GM18870 (cell line): ENCODE data around the gene CFAP77.

ENCODE experiments used
- ATAC-seq: cut with Tn5 transposase; IDR thresholded peaks from one replicate; pipeline ENCODE4 v1.9.1; 2021; ENCODE audit warnings: moderate library complexity; ENCODE audit not compliant: unreplicated experiment

Gene CFAP77

GRCh38 chr9:132514821-132515220 lies 104.8 kb downstream of the CFAP77 start:
- ATAC-seq = no peak

GRCh38 chr9:132516301-132516700 lies 106.3 kb downstream of the CFAP77 start:
- no peak for ATAC-seq

DNA sequence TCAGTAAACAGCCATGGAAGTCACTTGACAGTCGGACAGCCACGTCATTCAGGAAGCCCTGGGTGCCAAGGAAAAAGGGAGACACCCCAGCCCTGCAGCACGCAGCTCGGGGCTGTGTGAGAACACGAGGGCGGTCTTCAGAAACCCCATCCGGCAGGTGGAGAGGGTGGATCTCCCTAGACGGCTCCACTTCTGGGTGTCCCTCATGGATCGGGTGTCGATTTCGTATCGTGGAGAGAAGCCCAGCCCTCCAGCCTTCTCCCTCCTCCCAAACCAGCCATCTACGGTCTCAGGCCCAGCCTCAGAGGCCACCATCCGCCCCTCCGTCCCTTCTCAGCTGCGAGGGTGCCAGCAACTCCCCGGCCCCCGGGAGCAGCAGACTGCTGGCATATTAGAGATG lies 106.9 kb downstream of the CFAP77 start:
- ATAC-seq = no peak

DNA sequence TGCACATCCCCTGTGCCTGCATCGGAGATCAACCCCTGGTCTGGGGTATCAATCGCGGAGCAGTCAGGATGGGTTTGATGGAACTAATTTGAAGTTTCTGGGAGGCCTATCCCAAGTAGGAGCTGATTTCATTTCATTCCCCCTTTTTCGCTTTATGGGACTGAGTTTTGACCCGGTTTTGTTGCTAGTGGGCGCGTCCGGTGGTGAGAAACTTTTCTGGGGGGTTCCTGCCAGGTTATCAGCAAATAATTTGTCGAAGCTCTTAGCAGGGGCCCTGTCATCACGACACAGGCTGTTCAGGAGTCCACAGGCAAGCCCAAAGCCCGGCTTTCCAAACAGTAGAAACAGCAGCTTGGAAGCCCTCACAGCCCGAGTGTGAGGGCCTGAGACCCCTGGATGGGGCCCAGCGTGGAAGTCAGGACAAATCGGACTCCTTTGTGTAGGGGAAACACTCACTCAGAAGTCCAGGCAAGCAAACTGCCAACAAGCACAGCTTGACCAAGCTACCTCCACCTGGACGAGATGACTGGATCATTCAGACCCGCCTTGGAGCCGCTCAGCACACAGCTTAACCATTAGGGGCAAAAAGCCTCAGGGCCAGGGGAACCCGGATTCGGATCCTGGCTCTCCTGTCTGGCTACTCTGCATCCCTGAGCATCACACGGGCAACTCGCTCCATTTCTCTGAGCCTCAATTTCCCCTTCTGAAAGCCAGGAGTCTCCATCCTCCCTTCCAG lies 108.0 kb downstream of the CFAP77 start:
- no peak for ATAC-seq

DNA sequence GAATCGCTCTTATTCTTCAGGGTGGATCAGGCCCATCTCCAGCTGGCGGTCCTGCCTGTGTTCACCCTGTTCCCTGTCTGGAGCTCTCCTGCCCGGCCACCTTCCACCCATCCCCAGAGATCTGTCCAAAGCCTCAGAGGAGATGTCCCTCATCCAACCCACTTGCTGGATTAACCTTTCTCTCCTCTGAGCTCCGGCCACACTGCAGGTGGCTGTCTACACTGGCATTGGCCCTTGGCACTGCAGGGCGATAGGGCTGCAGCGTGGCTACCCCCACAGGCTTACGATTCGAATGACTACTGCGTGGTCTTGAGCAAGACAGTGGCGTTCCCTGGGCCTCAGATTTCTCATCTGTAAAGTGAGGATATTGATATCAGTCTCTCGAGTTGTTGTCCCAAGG lies 108.6 kb downstream of the CFAP77 start:
- ATAC-seq = no peak

DNA sequence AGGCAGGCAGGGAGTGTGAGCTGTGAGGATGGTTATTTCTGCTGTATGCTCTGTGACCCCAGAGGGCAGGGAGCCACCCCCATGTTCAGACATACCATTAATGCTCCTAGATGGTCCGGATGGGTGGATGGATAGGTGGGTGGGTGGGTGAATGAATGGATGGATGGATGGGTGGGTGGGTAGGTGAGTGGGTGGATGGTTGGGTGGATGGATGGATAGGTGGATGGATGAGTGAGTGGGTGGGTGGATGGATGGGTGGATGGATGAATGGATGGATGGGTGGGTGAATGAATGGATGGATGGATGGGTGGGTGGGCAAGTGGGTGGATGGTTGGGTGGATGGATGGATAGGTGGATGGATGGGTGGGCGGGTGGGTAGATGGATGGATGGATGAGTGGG lies 109.0 kb downstream of the CFAP77 start:
- ATAC-seq = no peak

DNA sequence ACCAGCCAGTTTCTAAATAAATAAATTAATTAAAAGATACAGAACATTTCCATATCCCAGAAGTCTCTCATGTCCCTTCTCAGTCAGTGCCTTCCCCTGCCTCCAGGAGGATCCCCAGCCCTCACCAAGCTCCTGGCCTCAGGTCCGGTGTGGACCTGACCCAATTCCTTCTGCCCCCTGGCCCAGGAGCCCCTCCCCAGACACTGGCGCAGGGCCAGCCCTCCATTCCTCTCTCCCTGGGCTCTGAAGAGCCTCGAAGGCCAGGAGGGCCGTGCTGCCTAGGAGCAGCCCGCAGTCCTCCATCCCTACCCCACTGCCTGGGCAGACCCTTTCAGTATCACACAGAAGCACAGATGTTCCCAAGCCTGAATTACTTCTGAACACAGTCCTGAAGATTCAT lies 110.6 kb downstream of the CFAP77 start:
- ATAC-seq = no peak

- ATAC-seq = no peak
Measured at GRCh38 chr9:132525308-132526023, 115.5 kb downstream of the CFAP77 start.

GRCh38 chr9:132531195-132531594 lies 121.2 kb downstream of the CFAP77 start:
- no peak for ATAC-seq

DNA sequence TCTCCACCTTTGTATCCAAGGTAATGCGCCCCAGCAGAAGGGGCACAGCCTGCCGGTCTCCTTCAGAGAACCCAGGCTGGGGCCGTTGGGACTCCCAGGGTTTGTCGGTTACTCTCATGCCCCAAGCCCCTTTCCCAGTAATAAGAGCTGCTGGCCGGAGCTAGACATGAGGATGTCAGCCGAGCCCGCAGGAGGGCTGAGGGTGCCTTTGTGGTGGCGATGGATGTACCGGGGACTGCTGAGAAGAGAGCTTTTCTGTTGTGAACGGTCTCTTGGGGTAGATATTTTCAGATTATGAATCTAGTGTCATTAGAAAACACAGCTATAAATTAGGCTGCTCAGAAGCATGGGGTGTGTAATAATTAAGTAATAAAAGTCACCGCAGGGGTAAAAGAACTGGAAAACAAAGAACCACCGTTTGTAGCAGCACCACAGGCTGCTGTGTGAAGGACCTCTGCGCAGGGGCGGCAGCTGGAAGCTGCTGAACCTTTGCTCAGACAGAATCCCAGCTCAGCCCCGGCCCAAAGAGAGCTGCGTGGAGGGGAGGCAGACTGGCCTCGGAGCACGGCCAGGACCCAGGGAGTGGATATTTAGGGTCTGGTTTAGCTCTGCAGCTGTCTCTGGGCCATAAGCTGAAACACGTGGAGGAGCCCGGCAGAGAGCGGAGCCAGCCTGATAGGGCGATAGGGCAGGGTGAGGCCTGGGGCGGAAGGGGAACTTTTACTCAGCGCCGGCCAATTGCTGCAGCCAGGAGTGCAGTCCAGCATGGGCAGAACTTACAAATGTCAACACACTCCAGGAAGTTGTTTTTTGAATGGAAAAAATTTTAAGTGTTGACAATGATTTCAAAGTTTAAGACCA lies 121.9 kb downstream of the CFAP77 start:
- no peak for ATAC-seq

DNA sequence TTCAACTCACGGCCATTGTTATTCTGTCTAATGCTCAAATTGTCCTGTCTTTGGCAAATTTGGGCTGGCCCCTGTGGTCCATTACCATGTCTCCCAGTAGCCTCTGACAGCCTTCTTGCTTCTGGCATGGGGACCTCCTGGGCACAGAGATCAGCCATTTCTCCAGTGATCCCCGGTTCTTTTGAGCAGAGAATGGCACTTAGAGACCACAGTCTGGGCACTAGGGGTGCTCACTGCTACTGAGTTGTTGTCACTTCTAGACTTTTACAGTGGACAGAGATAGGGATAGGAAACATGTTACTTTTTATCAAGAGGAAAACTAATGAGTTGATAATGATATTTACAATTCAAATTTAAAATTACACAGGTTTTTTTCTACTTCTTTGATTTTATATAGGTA lies 124.8 kb downstream of the CFAP77 start:
- ATAC-seq = no peak

DNA sequence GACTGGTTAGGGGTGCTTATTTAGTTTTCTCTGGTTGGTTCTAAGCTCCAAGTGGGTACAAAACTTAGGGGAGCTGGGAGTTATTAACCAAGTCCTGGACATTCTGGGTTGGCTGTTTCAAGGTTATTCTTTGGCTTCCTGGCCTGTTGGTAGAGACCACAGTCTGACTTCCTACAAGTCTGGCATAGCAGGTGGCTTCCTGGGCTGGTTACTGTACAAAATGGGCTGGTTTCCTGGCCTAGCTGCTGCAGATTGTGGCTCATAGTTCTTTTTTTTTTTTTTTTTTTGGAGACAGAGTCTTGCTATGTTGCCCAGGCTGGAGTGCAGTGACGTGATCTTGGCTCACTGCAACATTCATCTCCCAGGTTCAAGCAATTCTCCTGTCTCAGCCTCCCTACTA lies 126.1 kb downstream of the CFAP77 start:
- no peak for ATAC-seq

- ATAC-seq = no peak
Measured at GRCh38 chr9:132537352-132537751, 127.3 kb downstream of the CFAP77 start.

GRCh38 chr9:132538071-132538470 lies 128.1 kb downstream of the CFAP77 start:
- ATAC-seq = no peak

GRCh38 chr9:132539096-132539495 lies 129.1 kb downstream of the CFAP77 start:
- no peak for ATAC-seq

- ATAC-seq = no peak
Measured at GRCh38 chr9:132541051-132541450, 131.0 kb downstream of the CFAP77 start.

DNA sequence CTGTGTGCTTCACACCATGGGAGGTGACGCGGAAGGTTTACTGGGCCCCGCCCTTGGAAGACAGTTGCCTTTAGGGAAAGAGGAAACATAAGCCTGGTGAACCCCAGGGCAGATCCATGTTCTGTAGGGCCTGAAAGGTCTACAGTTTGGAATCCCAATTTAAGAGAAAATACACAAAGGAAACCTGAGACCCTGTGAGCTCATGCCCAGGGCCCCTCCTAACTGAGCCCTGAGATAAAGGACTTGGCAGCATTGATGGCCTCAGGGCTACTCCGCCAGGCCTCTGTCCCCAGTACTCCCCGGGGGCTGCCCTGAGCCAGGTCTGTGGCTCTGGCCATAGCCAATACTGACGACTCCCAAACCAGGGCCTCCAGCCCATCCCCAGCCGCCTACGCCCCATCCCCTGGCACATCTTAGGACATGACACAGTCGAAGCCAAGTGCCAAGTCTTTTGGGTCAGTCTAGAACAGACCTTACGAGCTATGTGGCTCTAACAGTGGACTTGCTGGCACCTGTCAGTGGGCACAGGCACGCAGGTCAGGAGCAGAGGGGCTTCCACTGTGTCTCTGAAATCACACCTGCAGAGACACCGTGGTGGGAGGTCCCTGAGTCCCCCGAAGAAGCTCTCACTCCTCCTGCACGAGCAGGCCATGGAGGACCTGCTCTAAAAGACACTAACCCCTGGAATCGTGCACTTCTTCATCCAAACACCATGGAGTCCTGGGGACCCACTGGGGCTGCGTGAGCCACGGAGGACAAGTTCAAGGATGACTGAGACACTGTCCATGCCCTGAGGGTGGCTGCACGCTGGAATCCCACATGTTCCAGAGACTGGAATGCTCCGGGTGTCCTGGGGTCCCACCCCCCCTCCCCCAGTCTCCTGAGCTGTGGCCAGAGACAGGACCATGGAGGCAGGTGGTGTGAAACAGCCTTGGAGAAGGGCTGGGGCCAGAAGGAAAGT lies 132.1 kb downstream of the CFAP77 start:
- ATAC-seq = no peak

- no peak for ATAC-seq
Measured at GRCh38 chr9:132543251-132543650, 133.2 kb downstream of the CFAP77 start.

GRCh38 chr9:132543960-132544359 lies 133.9 kb downstream of the CFAP77 start:
- ATAC-seq = no peak

DNA sequence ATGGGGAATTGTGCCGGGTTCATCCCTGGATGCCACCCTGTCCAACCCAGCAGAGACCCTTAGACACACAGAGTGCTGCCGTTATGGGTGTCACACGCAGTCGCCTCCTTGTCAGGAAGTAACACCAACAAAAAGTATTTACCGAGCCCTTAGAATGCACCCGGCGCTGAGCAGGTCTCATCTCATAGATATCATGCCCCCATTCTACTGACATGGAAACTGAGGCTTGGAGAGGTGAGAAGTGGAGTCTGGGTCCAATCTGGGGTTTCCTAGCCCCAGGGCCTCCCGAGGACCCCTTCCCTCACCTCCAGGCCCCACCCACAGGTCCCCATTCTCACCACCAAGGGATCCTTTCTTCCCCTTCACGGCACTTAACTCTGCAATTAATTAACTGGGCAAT lies 135.6 kb downstream of the CFAP77 start:
- ATAC-seq = no peak
